Spleen (tissue), 7 donors: ENCODE measurements around the gene GPR45.

Experiments
- POLR2AphosphoS5 ChIP-seq, 3 donors: sonication (generic); formaldehyde crosslinking; IDR thresholded peaks; one replicate each; pipeline ENCODE4 v1.5.1; 2017; ENCODE audit warnings: antibody characterized with exemption in 3 of 3
- TF ChIP-seq, protein P1 (sequence below), 11 experiments: fragments of 200-600 bp in 7 of 11; fragments of 450-650 bp in 4 of 11; sonication (generic) in 4 of 11; IDR thresholded peaks in 8 of 11; conservative IDR thresholded peaks in 3 of 11; 1 replicate in 7 of 11; 2 replicates in 4 of 11; pipeline versions ENCODE4 v1.4.0 to v1.8.0; 2016 to 2021; ENCODE audit warnings: antibody characterized with exemption in 11 of 11, inconsistent platforms in 4 of 11, mild to moderate bottlenecking in 1 of 11
- donor health status: DM: no; HTN: no; CAD: no; lungs with moderate emphysema.
- donor health status: DM: no; HTN: no; CAD: no.
- donor health status: DM: no; HTN: no; CAD: no.

DNA sequence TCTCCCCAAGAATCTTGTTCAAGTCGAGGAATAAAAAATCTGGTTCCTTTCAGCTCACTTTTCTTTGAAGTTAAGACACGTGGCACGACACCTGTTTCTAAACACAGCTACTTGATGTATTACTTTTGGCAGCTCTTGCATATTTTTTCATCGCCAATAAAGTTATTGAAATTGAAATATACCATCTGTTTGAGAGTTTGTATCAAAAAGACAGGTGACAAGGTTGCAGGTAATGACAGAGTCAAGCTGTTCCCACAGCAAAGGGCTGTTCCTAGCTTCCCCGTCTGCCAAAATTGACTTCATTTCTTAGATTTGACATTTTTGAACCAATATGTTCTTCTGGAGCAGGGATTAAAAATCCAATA, 5.5 kb upstream of the GPR45 start:
- no peak for TF ChIP-seq POLR2AphosphoS5 (IDR thresholded peaks at IDR 0.05)
- TF ChIP-seq, protein P1, sequence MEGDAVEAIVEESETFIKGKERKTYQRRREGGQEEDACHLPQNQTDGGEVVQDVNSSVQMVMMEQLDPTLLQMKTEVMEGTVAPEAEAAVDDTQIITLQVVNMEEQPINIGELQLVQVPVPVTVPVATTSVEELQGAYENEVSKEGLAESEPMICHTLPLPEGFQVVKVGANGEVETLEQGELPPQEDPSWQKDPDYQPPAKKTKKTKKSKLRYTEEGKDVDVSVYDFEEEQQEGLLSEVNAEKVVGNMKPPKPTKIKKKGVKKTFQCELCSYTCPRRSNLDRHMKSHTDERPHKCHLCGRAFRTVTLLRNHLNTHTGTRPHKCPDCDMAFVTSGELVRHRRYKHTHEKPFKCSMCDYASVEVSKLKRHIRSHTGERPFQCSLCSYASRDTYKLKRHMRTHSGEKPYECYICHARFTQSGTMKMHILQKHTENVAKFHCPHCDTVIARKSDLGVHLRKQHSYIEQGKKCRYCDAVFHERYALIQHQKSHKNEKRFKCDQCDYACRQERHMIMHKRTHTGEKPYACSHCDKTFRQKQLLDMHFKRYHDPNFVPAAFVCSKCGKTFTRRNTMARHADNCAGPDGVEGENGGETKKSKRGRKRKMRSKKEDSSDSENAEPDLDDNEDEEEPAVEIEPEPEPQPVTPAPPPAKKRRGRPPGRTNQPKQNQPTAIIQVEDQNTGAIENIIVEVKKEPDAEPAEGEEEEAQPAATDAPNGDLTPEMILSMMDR (IDR thresholded peaks at IDR 0.05 in 8 of 11, conservative IDR thresholded peaks at IDR 0.05 in 3 of 11): no peak
